GM18505 (cell line): ENCODE data around the gene C10orf67.
"Not testable (repeated sequence)": the region's sequence is repeated elsewhere in the genome, so short reads cannot be mapped to it uniquely, and the experiment has no call there.

Source experiments
- ATAC-seq: cut with Tn5 transposase; IDR thresholded peaks from one replicate; pipeline ENCODE4 v1.9.1; 2021; ENCODE audit not compliant: unreplicated experiment
- POLR2A ChIP-seq: IDR thresholded peaks from 4 replicates; pipeline ENCODE4 v1.6.1; 2011; ENCODE audit warnings: borderline replicate concordance; ENCODE audit not compliant: insufficient read depth, insufficient read length; ENCODE audit errors: extremely low read depth

The C10orf67 gene

GRCh38 chr10:23326544-23327307 is 17.9 kb downstream of the C10orf67 start:
- no peak for TF ChIP-seq POLR2A
- ATAC-seq = no peak

GRCh38 chr10:23325132-23325531 is 19.5 kb downstream of the C10orf67 start:
- peak; percentile 83 for ATAC-seq
- no peak for TF ChIP-seq POLR2A

- TF ChIP-seq POLR2A = no peak
- ATAC-seq = no peak
These were observed 20.2 kb downstream of the C10orf67 start for GRCh38 chr10:23324351-23324750.

- no peak for ATAC-seq
- no peak for TF ChIP-seq POLR2A
These were observed 22.5 kb downstream of the C10orf67 start for GRCh38 chr10:23322082-23322481.

- no peak for TF ChIP-seq POLR2A
- ATAC-seq = no peak
These were observed 24.8 kb downstream of the C10orf67 start for GRCh38 chr10:23319835-23320234.

- ATAC-seq = no peak
- no peak for TF ChIP-seq POLR2A
These were observed 26.2 kb downstream of the C10orf67 start for GRCh38 chr10:23318359-23318758.

- ATAC-seq = no peak
- TF ChIP-seq POLR2A = no peak
These were observed 27.2 kb downstream of the C10orf67 start for GRCh38 chr10:23317416-23317815.

GRCh38 chr10:23316406-23316805 is 28.2 kb downstream of the C10orf67 start:
- no peak for TF ChIP-seq POLR2A
- no peak for ATAC-seq

GRCh38 chr10:23315966-23316365 is 28.6 kb downstream of the C10orf67 start:
- ATAC-seq = no peak
- no peak for TF ChIP-seq POLR2A

- no peak for TF ChIP-seq POLR2A
- no peak for ATAC-seq
These were observed 29.8 kb downstream of the C10orf67 start for GRCh38 chr10:23314835-23315239.

- no peak for TF ChIP-seq POLR2A
- ATAC-seq = no peak
These were observed 33.6 kb downstream of the C10orf67 start for GRCh38 chr10:23311034-23311433.

GRCh38 chr10:23310404-23310803 is 34.2 kb downstream of the C10orf67 start:
- ATAC-seq = no peak
- no peak for TF ChIP-seq POLR2A

GRCh38 chr10:23299961-23300360 is 44.6 kb downstream of the C10orf67 start:
- ATAC-seq = not testable (repeated sequence)

GRCh38 chr10:23294638-23295247 is 49.9 kb downstream of the C10orf67 start:
- TF ChIP-seq POLR2A = no peak
- no peak for ATAC-seq
